Upper lobe of left lung (tissue), 6 donors: Measurements from ENCODE around the gene HMX2. TPM values are rescaled to one million over a fixed set of nuclear protein-coding genes. Genes with fewer than 3 reads are reported as not detected.

Source experiments
- ATAC-seq, 2 donors: fragments of 200-7000 bp; cut with Tn5 transposase; one replicate each; pipeline ENCODE4 v1.9.1; 2022; ENCODE audit warnings: mild to moderate bottlenecking in 2 of 2, moderate library complexity in 2 of 2; ENCODE audit not compliant: low FRiP score in 2 of 2
- DNase-seq, 2 donors: peaks; one replicate each; pipeline ENCODE4 v3.0.0-alpha.2; 2019 to 2020
- H3K27ac ChIP-seq, 4 donors: fragments of 200-600 bp; sonication (generic); one replicate each; pipeline ENCODE4 v1.5.1; 2016 to 2019
- H3K27me3 ChIP-seq, 4 donors: fragments of 200-600 bp; sonication (generic); one replicate each; pipeline ENCODE4 v1.5.1; 2017 to 2019
- H3K36me3 ChIP-seq, 4 donors: fragments of 200-600 bp; sonication (generic); one replicate each; pipeline ENCODE4 v1.5.1; 2016 to 2019
- H3K4me1 ChIP-seq, 4 donors: fragments of 200-600 bp; sonication (generic); one replicate each; pipeline ENCODE4 v1.5.1; 2018 to 2019
- H3K4me3 ChIP-seq, 4 donors: fragments of 200-600 bp; sonication (generic); one replicate each; pipeline ENCODE4 v1.5.1; 2017 to 2019; ENCODE audit warnings: mild to moderate bottlenecking in 2 of 4, moderate library complexity in 1 of 4
- H3K9me3 ChIP-seq, 4 donors: fragments of 200-600 bp; sonication (generic); one replicate each; pipeline ENCODE4 v1.5.1; 2018 to 2019
- CTCF ChIP-seq, 6 experiments: fragments of 450-650 bp in 4 of 6; fragments of 200-600 bp in 2 of 6; sonication (generic) in 2 of 6; IDR thresholded peaks; one replicate each; pipeline ENCODE4 v1.5.1; 2016 to 2019; ENCODE audit warnings: antibody characterized with exemption in 6 of 6
- EP300 ChIP-seq, 4 donors: sonication (generic); formaldehyde crosslinking; IDR thresholded peaks; one replicate each; pipeline ENCODE4 v1.5.1; 2017; ENCODE audit warnings: antibody characterized with exemption in 4 of 4, control low read depth in 2 of 4
- POLR2A ChIP-seq, 4 donors: fragments of 450-650 bp; IDR thresholded peaks; one replicate each; pipeline ENCODE4 v1.5.1; 2016 to 2017; ENCODE audit warnings: antibody characterized with exemption in 4 of 4, mild to moderate bottlenecking in 2 of 4
- POLR2AphosphoS5 ChIP-seq, 2 donors: sonication (generic); formaldehyde crosslinking; IDR thresholded peaks; one replicate each; pipeline ENCODE4 v1.5.1; 2017; ENCODE audit warnings: antibody characterized with exemption in 2 of 2
- WGBS, 2 donors: methylation state at CpG; one replicate each; pipeline ENCODE4 v1.1.5; 2017 to 2018; 5-methylcytosine and 5-hydroxymethylcytosine counted together
- total RNA-seq, 6 donors: library from RNA; depleted of rRNA in 4 of 6; stranded (reverse); fragments of >200 nt in 4 of 6; gene quantifications; one replicate each; pipeline versions ENCODE4 v1.1.0 to v1.2.1, GENCODE V29; 2016 to 2021
- donor health status: DM: no; HTN: no; CAD: no; lungs with moderate emphysema.
- donor health status: DM: no; HTN: yes; CAD: no; lungs with severe emphysema.

The HMX2 gene
- total RNA-seq, result not detected

- Histone ChIP-seq H3K36me3 (no peaks in the 10 kb centered on the region), H3K4me1 (peaks cover 38 to 70% (median 49%) of the 10 kb centered on the region in 4 donors), H3K27me3 (peaks cover 2 to 88% (median 61%) of the 10 kb centered on the region in 4 donors), H3K27ac (no peak within 1 kb of the TSS), H3K9me3 (no peaks in the 10 kb centered on the region), H3K4me3 (peak within 1 kb of the TSS in 3 of 4 donors; percentile 2 to 23 (median 12))
- ATAC-seq (no peak), DNase-seq (peak in 1 of 2 donors; percentile 85)
- WGBS, 2 donors, result 0 to 2% methylated on average over 3 to 21 of the region's 64 CpGs
- TF ChIP-seq CTCF (IDR thresholded peaks at IDR 0.05) (no peak), POLR2AphosphoS5 (IDR thresholded peaks at IDR 0.05) (no peak), EP300 (IDR thresholded peaks at IDR 0.05) (no peak), POLR2A (IDR thresholded peaks at IDR 0.05) (no peak)
Observed at GRCh38 chr10:123147635-123148413, at the start of gene HMX2. HMX2 (plus strand) TSS chr10:123148136; CDS start chr10:123148379, 243 bp downstream.

GRCh38 chr10:123100030-123100762, 47.7 kb upstream of the HMX2 start:
- Histone ChIP-seq H3K36me3 (no peaks in the 10 kb centered on the region), H3K9me3 (no peaks in the 10 kb centered on the region), H3K4me1 (no peaks in the 10 kb centered on the region), H3K27ac (no peak overlapping the region), H3K4me3 (no peak overlapping the region), H3K27me3 (no peaks in the 10 kb centered on the region)
- no peak for TF ChIP-seq EP300 (IDR thresholded peaks at IDR 0.05)
- no peak for TF ChIP-seq POLR2A (IDR thresholded peaks at IDR 0.05)
- WGBS, 2 donors, result 61 to 83% methylated on average over 7 of the region's 7 CpGs
- DNase-seq (no peak), ATAC-seq (no peak)

- no peaks in the 10 kb centered on the region for H3K27me3 ChIP-seq
- H3K36me3 ChIP-seq, result no peaks in the 10 kb centered on the region
- H3K9me3 ChIP-seq, result no peaks in the 10 kb centered on the region
- 58 to 65% methylated on average over 5 to 8 of the region's 9 CpGs for WGBS, 2 donors
- ATAC-seq (no peak), DNase-seq (no peak)
- no peaks in the 10 kb centered on the region for H3K4me1 ChIP-seq
- H3K27ac ChIP-seq, result no peak overlapping the region
- no peak overlapping the region for H3K4me3 ChIP-seq
- no peak for TF ChIP-seq EP300 (IDR thresholded peaks at IDR 0.05)
- TF ChIP-seq CTCF (IDR thresholded peaks at IDR 0.05), result no peak
- TF ChIP-seq POLR2A (IDR thresholded peaks at IDR 0.05), result no peak
- no peak for TF ChIP-seq POLR2AphosphoS5 (IDR thresholded peaks at IDR 0.05)
Observed at GRCh38 chr10:123101872-123102271, 46.1 kb upstream of the HMX2 start.

GRCh38 chr10:123102673-123103072, 45.3 kb upstream of the HMX2 start:
- no peak for DNase-seq
- Histone ChIP-seq H3K4me3 (no peak overlapping the region), H3K9me3 (no peaks in the 10 kb centered on the region), H3K27me3 (no peaks in the 10 kb centered on the region), H3K27ac (no peak overlapping the region), H3K4me1 (no peaks in the 10 kb centered on the region), H3K36me3 (no peaks in the 10 kb centered on the region)
- no peak for TF ChIP-seq POLR2A (IDR thresholded peaks at IDR 0.05)
- no peak for TF ChIP-seq POLR2AphosphoS5 (IDR thresholded peaks at IDR 0.05)
- no peak for TF ChIP-seq CTCF (IDR thresholded peaks at IDR 0.05)
- no peak for TF ChIP-seq EP300 (IDR thresholded peaks at IDR 0.05)
- no peak for ATAC-seq
- WGBS, 2 donors, result 41 to 50% methylated on average over 1 to 2 of the region's 2 CpGs

- Histone ChIP-seq H3K4me3 (no peak overlapping the region), H3K36me3 (no peaks in the 10 kb centered on the region), H3K27ac (no peak overlapping the region), H3K27me3 (no peaks in the 10 kb centered on the region), H3K9me3 (no peaks in the 10 kb centered on the region), H3K4me1 (no peaks in the 10 kb centered on the region)
- TF ChIP-seq POLR2A (IDR thresholded peaks at IDR 0.05) (no peak), EP300 (IDR thresholded peaks at IDR 0.05) (no peak), POLR2AphosphoS5 (IDR thresholded peaks at IDR 0.05) (no peak), CTCF (IDR thresholded peaks at IDR 0.05) (no peak)
- ATAC-seq (no peak), DNase-seq (no peak)
- 71 to 80% methylated on average over 9 of the region's 9 CpGs for WGBS, 2 donors
Observed at GRCh38 chr10:123103944-123104343, 44.0 kb upstream of the HMX2 start.
